ENCODE measurements around the gene LMO7.

LMO7 gene

DNA sequence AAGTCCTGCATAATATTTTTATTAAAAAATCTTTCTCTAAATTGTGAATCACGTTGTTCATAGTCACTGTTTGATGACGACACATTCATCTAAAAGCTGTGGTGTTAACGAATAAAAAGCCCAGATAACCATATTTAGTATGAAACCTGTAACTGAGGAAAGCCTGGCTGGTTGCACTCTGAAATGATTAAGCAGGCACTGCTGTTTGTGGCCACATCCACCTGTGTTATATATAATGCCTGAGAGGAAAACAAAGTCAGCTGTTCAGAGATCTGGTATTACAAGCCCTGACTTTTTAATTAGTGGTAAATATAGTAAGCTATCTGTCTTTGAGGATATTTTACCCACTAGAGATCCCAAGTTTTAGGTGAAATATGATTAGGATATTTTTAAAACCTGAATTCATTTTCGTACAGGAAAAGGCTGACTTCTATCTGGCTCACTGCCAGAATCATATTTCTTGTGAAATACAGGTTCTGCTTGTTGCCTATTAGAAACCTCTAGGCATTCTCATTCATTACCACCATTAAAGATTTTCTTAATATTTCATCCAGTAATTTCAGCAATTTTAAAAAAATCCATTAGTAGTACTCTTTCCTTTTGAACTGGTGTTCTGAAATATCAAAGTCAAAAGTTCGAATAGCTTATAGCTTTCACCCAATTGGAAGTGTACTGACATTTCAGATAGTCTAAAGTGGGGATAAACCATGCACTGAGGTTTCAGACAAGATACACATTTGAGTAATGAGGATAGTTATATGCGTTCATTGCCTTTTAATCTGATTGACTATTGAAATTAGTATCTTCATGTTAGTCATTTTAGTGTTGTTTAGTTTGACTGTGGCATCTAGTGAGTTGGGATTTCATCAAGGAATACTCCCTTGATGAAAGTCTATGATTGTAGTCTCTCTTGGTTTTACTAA lies 79.7 kb downstream of the LMO7 start:
- Histone ChIP-seq H3K4me3 (replicated peaks; ENCODE audit: insufficient read depth, low read length) (no peak overlapping the region), H3K27ac (replicated peaks) (no peak overlapping the region), H3K27me3 (ENCODE audit: insufficient read depth, poor library complexity, severe bottlenecking) (no peaks in the 10 kb centered on the region)
- TF ChIP-seq, protein P1, sequence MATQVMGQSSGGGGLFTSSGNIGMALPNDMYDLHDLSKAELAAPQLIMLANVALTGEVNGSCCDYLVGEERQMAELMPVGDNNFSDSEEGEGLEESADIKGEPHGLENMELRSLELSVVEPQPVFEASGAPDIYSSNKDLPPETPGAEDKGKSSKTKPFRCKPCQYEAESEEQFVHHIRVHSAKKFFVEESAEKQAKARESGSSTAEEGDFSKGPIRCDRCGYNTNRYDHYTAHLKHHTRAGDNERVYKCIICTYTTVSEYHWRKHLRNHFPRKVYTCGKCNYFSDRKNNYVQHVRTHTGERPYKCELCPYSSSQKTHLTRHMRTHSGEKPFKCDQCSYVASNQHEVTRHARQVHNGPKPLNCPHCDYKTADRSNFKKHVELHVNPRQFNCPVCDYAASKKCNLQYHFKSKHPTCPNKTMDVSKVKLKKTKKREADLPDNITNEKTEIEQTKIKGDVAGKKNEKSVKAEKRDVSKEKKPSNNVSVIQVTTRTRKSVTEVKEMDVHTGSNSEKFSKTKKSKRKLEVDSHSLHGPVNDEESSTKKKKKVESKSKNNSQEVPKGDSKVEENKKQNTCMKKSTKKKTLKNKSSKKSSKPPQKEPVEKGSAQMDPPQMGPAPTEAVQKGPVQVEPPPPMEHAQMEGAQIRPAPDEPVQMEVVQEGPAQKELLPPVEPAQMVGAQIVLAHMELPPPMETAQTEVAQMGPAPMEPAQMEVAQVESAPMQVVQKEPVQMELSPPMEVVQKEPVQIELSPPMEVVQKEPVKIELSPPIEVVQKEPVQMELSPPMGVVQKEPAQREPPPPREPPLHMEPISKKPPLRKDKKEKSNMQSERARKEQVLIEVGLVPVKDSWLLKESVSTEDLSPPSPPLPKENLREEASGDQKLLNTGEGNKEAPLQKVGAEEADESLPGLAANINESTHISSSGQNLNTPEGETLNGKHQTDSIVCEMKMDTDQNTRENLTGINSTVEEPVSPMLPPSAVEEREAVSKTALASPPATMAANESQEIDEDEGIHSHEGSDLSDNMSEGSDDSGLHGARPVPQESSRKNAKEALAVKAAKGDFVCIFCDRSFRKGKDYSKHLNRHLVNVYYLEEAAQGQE (IDR thresholded peaks at IDR 0.05; ENCODE audit: insufficient replicate concordance, low read depth) = no peak
- TF ChIP-seq, protein P2, sequence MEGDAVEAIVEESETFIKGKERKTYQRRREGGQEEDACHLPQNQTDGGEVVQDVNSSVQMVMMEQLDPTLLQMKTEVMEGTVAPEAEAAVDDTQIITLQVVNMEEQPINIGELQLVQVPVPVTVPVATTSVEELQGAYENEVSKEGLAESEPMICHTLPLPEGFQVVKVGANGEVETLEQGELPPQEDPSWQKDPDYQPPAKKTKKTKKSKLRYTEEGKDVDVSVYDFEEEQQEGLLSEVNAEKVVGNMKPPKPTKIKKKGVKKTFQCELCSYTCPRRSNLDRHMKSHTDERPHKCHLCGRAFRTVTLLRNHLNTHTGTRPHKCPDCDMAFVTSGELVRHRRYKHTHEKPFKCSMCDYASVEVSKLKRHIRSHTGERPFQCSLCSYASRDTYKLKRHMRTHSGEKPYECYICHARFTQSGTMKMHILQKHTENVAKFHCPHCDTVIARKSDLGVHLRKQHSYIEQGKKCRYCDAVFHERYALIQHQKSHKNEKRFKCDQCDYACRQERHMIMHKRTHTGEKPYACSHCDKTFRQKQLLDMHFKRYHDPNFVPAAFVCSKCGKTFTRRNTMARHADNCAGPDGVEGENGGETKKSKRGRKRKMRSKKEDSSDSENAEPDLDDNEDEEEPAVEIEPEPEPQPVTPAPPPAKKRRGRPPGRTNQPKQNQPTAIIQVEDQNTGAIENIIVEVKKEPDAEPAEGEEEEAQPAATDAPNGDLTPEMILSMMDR (IDR thresholded peaks at IDR 0.05; ENCODE audit: insufficient read depth, low read length) = no peak
- TF ChIP-seq GABPA (IDR thresholded peaks at IDR 0.05; ENCODE audit: low read depth) (no peak), POLR2AphosphoS5 (IDR thresholded peaks at IDR 0.05; ENCODE audit: low read depth) (no peak), SPI1 (IDR thresholded peaks at IDR 0.05; ENCODE audit: borderline replicate concordance, low read depth) (no peak)
- DNase-seq (ENCODE audit: low read depth in 1 of 2, low spot score in 1 of 2) = no peak

DNA sequence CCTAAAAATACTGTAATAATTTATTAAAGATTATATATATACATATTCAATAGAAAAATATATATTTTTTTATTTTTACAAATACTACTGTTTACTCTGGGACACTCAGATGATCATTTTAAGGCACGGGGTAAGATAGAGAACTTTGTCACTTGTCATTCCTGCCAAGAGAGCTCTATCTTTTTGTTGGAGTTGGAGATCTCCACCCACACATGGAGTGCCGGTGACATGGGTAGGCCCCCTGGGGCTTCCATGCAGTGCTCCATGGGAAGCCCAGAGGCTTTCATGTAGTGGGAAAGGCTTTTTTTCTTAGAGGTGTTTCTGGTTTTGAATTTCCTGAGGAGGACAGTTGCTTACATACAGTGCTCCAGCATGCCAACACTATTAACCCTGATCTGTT lies 81.4 kb downstream of the LMO7 start:
- no peak for DNase-seq (ENCODE audit: low read depth in 1 of 2, low spot score in 1 of 2)
- no peak overlapping the region for H3K27ac ChIP-seq (replicated peaks)
- no peak overlapping the region for H3K4me3 ChIP-seq (replicated peaks; ENCODE audit: insufficient read depth, low read length)
- no peaks in the 10 kb centered on the region for H3K27me3 ChIP-seq (ENCODE audit: insufficient read depth, poor library complexity, severe bottlenecking)
- TF ChIP-seq SPI1 (IDR thresholded peaks at IDR 0.05; ENCODE audit: borderline replicate concordance, low read depth) = no peak
- TF ChIP-seq POLR2AphosphoS5 (IDR thresholded peaks at IDR 0.05; ENCODE audit: low read depth) = no peak
- TF ChIP-seq, protein P2 (IDR thresholded peaks at IDR 0.05; ENCODE audit: insufficient read depth, low read length) = no peak
- no peak for TF ChIP-seq GABPA (IDR thresholded peaks at IDR 0.05; ENCODE audit: low read depth)
- TF ChIP-seq, protein P1 (IDR thresholded peaks at IDR 0.05; ENCODE audit: insufficient replicate concordance, low read depth) = no peak

DNA sequence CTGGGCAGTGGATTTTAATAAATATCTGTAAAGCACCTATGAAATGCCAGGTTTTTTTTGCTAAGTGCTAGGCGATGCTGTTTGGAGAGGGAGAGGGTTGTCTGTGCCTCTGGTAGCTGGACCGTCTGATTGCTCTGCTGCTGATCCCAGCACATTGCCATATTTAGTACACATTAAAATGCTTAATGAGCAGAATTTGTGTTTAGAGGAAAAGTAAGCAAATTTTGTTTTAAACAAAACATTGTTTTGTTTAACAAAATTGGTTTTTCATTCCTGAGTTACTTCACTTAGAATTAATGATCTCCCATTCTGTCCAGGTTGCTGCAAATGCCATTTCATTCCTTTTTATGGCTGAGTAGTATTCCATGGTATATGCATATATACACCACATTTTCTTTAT lies 85.2 kb downstream of the LMO7 start:
- Histone ChIP-seq H3K4me3 (replicated peaks; ENCODE audit: insufficient read depth, low read length) (no peak overlapping the region), H3K27me3 (ENCODE audit: insufficient read depth, poor library complexity, severe bottlenecking) (no peaks in the 10 kb centered on the region), H3K27ac (replicated peaks) (no peak overlapping the region)
- DNase-seq (ENCODE audit: low read depth in 1 of 2, low spot score in 1 of 2) = no peak
- TF ChIP-seq GABPA (IDR thresholded peaks at IDR 0.05; ENCODE audit: low read depth) (no peak), SPI1 (IDR thresholded peaks at IDR 0.05; ENCODE audit: borderline replicate concordance, low read depth) (no peak), POLR2AphosphoS5 (IDR thresholded peaks at IDR 0.05; ENCODE audit: low read depth) (no peak)
- TF ChIP-seq, protein P2 (IDR thresholded peaks at IDR 0.05; ENCODE audit: insufficient read depth, low read length) = no peak
- TF ChIP-seq, protein P1 (IDR thresholded peaks at IDR 0.05; ENCODE audit: insufficient replicate concordance, low read depth) = no peak
